ENCODE measurements around the gene ITGAL. TPM values are rescaled to one million over a fixed set of nuclear protein-coding genes. Genes with fewer than 3 reads are reported as not detected.
"Not testable (repeated sequence)": the region's sequence is repeated elsewhere in the genome, so short reads cannot be mapped to it uniquely, and the experiment has no call there.

ITGAL gene
- total RNA-seq, 1 donor from 2014 or later, result not detected

DNA sequence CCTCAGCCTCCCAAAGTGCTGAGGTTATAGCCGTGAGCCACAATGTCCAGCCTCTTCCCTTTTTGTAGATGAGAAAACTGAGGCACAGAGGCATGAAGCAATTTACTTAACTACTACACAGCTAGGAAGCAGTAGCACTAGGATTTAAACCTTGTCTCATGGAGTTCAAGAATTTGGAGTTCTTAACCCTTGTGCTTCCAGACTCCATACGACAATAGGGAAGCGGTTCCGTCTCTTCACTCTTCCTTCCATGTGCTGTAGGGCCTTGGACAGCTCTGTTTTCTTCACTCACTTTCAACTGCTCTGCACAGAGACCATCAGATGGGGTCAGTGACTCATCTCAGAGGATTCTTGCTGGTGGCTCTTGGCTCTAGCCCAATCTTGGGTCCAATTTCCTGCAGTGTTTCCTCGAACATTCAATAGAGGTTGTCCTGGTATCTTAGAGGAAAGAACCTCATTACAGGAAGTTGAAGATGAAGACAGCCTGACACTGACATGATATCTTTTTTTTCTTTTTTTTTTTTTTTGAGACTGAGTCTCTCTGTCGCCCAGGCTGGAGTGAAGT, 19.3 kb downstream of the ITGAL start:
- DNase-seq (ENCODE audit: low read depth, low spot score), result peak; percentile 46

- DNase-seq (ENCODE audit: low read depth, low spot score), result no peak
Measured at GRCh38 chr16:30493941-30494488, 21.5 kb downstream of the ITGAL start.

DNA sequence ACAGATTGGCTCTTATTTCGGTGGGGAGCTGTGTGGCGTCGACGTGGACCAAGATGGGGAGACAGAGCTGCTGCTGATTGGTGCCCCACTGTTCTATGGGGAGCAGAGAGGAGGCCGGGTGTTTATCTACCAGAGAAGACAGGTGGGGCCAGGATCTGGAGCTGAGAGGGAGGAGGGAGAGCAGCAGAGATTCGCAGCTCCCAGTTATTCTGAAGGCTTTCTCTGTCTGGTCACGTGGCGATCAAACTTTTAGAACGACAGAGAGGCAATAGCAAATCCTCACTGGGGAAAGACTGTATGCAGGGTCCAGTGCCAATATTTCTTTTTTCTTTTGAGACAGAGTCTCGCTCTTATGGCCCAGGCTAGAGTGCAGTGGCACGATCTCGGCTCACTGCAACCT, 22.2 kb downstream of the ITGAL start:
- DNase-seq (ENCODE audit: low read depth, low spot score), result no peak

- no peak for DNase-seq (ENCODE audit: low read depth, low spot score)
Measured at GRCh38 chr16:30499284-30499683, 26.7 kb downstream of the ITGAL start.

DNA sequence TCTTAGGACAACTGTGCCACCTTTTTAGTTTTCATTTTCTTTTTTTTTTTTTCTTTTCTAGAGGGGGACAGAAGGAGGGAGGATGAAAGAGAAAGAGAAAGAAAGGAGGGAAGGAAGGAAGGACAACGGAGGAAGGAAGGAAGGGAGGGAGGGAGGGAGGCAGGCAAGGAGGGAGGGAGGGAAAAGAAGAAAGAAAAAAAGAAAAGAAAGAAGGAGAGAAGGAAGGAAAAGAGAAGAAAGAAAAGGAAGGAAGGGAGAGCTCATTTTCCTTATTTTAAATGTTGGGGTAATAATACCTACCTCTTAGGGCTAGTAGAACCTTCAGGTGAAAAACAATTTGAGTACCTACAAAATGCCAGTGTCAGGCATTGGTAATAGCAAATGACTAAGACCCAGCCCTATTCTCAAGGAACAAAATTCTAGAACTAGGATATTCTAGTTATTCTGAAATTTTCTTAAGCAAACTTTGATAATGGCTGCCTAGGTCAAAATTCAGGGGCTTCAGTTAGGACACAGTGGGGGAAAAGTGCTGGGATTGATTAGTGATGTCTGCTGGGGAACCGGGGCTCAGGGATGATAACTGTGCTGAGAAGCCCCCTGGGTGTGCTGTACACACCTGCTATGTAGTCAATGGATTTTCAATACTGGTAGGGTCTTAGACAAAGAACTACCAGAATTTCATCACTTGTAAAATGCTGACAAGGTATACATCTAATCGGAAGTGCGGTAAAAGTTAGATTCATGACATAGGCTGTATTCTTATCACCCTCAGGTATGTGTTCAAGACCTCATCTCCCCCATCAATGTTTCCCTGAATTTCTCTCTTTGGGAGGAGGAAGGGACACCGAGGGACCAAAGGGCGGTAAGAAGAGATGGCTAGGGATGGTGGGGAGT, 31.1 kb downstream of the ITGAL start:
- no peak for DNase-seq (ENCODE audit: low read depth, low spot score)

DNA sequence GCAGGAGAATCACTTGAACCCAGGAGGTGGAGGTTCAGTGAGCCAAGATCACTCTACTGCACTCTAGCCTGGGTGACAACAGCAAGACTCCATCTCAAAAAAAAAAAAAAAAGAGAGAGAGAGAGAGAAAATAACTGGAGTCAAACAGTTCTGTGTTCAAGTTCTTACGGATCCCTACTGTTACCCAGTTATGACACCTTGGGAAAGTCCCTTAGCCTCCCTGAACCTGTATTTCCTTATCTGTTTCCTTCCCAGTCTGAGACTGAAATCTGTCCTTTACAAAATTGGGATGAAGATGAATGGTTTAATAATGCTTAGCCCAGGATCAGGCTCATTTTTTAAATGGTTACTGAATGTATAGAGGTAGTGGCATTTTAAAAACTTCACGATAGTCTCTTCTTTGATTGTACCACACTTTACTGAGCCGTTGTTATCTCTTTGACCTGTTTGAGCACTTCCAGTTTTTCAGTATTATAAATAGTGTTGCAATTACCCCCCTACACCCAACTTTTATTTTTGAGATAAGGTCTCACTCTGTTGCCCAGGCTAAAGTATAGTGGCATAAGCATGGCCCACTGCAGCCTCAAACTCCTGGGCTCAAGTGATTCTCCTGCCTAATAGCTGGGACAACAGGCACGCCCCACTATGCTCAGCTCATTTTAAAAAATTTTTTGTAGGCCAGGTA, 36.7 kb downstream of the ITGAL start:
- DNase-seq (ENCODE audit: low read depth, low spot score), result no peak

- no peak for DNase-seq (ENCODE audit: low read depth, low spot score)
Measured at GRCh38 chr16:30510376-30510938, 37.9 kb downstream of the ITGAL start.

GRCh38 chr16:30511509-30511908, 39.0 kb downstream of the ITGAL start:
- DNase-seq (ENCODE audit: low read depth, low spot score), result no peak

DNA sequence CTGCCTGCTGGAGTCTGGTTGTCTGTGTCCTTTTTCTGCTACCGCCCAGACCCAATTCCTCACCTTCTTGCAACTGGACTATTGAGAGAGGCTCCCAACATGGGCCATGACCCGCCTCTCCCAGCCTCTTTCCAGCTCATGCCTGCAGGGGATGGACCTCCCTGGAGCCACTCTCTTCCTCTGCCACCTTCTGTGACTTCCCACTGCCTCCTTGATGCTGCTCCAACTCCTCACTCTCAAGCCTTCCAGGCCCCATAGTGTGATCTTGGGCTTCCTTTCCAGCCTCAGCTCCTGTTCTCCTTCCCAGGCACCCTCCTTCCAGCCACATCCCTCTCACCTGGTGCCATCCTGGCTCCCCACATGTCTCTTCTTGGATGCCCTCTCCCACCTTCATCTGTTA, 42.7 kb downstream of the ITGAL start:
- no peak for DNase-seq (ENCODE audit: low read depth, low spot score)

- no peak for DNase-seq (ENCODE audit: low read depth, low spot score)
Measured at GRCh38 chr16:30518552-30518951, 46.0 kb downstream of the ITGAL start.

GRCh38 chr16:30519120-30520049, 46.8 kb downstream of the ITGAL start:
- no peak for DNase-seq (ENCODE audit: low read depth, low spot score)

DNA sequence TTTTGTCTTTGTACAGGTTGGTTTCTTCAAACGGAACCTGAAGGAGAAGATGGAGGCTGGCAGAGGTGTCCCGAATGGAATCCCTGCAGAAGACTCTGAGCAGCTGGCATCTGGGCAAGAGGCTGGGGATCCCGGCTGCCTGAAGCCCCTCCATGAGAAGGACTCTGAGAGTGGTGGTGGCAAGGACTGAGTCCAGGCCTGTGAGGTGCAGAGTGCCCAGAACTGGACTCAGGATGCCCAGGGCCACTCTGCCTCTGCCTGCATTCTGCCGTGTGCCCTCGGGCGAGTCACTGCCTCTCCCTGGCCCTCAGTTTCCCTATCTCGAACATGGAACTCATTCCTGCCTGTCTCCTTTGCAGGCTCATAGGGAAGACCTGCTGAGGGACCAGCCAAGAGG, 48.9 kb downstream of the ITGAL start:
- DNase-seq (ENCODE audit: low read depth, low spot score), result no peak

DNA sequence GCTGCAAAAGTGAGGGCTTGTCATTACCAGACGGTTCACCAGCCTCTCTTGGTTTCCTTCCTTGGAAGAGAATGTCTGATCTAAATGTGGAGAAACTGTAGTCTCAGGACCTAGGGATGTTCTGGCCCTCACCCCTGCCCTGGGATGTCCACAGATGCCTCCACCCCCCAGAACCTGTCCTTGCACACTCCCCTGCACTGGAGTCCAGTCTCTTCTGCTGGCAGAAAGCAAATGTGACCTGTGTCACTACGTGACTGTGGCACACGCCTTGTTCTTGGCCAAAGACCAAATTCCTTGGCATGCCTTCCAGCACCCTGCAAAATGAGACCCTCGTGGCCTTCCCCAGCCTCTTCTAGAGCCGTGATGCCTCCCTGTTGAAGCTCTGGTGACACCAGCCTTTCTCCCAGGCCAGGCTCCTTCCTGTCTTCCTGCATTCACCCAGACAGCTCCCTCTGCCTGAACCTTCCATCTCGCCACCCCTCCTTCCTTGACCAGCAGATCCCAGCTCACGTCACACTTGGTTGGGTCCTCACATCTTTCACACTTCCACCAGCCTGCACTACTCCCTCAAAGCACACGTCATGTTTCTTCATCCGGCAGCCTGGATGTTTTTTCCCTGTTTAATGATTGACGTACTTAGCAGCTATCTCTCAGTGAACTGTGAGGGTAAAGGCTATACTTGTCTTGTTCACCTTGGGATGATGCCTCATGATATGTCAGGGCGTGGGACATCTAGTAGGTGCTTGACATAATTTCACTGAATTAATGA, 49.5 kb downstream of the ITGAL start:
- no peak for DNase-seq (ENCODE audit: low read depth, low spot score)

DNA sequence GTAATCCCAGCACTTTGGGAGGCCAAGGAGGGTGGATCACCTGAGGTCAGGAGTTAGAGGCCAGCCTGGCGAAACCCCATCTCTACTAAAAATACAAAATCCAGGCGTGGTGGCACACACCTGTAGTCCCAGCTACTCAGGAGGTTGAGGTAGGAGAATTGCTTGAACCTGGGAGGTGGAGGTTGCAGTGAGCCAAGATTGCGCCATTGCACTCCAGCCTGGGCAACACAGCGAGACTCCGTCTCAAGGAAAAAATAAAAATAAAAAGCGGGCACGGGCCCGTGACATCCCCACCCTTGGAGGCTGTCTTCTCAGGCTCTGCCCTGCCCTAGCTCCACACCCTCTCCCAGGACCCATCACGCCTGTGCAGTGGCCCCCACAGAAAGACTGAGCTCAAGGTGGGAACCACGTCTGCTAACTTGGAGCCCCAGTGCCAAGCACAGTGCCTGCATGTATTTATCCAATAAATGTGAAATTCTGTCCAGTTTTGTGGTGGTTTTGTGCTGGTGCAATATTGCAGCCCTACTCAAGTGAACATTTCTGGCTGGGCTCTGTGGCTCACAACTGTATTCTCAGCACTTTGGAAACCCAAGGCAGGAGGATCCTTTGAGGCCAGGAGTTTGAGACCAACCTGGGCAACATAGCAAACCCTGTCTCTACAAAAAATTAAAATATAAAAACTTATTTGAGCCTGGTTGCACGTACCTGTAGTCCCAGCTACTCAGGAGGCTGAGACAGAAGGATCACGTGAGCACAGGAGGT, 50.3 kb downstream of the ITGAL start:
- DNase-seq (ENCODE audit: low read depth, low spot score), result not testable (repeated sequence)

DNA sequence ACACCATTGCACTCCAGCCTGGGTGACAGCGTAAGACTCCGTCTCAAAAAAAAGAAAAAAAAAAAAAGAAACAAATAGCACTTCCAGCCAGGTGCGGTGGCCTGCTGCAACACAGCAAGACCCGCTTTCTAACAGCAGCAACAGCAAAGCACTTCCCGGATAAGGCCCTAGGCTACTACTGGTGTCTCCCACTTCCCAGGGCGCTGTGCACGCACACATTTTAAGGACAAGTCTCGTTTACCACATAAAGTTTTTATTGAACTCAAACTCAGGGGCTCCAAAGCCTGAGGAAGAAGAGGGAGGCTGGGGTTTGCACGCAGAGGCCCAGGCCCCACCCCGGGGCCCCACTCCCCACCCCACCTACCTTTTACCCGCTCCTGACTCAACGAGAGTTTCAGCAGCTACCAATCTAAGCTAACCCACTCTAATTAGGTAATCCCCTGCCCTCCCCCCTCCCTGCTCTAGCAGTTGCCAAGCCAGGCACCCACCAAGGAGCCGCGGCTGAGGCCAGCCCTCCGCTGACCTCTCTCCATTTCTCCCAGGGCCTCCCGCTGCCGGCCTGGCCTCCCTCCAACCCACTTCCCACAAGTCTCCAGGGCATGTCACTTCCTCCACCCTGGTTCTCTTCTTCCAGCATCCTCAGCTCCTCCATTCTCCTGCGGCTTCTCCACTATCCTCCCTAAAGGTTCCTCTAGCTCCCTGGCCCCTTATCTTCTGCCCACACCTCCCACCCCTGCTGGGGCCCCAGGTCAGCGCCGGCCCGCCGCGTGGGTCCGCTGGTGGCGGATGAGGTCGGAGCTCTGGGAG, 51.4 kb downstream of the ITGAL start:
- DNase-seq (ENCODE audit: low read depth, low spot score), result no peak

DNA sequence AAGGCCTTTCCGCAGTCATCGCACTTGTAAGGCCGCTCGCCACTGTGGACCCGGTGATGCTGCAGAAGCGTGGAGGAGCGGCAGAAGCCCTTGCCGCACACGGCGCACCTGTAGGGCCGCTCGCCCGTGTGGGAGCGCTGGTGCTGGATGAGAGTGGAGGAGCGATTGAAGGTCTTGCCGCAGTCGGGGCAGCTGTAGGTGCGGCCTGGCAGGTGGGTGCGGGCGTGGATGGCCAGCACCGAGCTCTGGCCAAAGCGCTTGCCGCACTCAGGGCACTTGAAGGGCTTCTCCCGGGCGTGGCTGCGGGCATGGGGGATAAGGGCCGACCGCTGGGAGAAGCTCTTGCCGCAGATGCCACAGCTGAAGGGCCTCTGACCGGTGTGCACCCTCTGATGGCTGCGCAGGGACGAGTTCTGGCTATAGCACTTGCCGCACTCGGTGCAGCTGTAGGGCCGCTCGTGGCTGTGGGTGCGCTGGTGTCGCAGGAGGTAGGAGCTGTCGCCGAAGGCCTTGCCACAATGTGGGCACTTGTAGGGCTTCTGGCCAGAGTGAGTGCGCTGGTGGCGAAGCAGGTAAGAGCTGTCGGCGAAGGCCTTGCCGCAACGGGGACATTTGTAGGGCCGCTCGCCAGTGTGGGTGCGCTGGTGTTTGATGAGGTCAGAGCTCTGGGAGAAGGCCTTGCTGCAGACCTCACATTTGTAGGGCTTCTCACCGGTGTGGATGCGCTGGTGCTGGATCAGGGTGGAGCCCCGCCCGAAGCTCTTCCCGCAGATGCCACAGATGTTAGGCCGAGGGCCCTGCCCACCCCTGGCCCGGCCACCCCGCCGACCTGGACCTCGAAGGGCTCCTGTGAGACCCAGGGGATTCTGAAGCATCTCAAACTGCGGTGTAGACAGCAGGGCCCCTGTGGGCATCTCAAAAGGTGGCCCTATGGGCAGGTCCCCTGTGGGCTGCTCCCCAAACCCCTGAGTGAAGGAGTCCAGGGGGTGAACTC, 52.3 kb downstream of the ITGAL start:
- no peak for DNase-seq (ENCODE audit: low read depth, low spot score)

DNA sequence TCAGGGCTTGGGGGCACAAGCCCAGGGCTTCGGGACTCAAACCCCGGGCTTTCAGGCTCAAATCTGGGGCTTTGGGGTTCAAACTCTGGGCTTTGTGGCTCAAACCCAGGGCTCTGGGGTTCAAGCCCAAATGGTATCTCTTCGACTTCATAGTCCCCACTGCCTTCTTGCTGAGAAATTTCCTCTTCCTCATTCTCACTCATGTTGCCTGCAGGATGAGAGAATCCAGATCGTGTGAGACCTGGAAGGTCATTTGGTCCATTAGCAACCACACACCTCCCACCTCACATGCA, 53.2 kb downstream of the ITGAL start:
- DNase-seq (ENCODE audit: low read depth, low spot score), result no peak

Measured in pulmonary artery endothelial cell (primary cell).